Measurements from ENCODE around the gene LYST.

LYST gene

DNA sequence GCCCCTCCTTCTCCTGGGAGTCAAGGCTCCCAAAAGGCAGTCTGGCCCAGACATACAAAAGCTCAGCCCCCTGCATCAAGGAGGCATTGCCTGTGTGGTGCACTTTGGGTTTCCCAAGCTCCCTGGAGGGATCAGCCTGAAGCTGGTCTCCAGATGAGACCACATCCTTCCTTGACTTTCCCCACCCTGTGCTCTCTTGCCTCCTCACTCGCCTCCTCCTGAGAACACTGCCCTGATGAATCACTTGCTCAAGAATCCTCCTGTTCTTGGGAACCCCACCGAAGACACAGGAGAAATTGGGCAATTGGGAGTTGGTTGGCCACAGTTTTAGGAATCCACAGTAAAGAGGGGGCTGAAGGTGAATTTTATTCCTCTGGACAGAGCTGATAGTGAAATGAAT, 34.8 kb upstream of the LYST start:
- TF ChIP-seq, protein P1, sequence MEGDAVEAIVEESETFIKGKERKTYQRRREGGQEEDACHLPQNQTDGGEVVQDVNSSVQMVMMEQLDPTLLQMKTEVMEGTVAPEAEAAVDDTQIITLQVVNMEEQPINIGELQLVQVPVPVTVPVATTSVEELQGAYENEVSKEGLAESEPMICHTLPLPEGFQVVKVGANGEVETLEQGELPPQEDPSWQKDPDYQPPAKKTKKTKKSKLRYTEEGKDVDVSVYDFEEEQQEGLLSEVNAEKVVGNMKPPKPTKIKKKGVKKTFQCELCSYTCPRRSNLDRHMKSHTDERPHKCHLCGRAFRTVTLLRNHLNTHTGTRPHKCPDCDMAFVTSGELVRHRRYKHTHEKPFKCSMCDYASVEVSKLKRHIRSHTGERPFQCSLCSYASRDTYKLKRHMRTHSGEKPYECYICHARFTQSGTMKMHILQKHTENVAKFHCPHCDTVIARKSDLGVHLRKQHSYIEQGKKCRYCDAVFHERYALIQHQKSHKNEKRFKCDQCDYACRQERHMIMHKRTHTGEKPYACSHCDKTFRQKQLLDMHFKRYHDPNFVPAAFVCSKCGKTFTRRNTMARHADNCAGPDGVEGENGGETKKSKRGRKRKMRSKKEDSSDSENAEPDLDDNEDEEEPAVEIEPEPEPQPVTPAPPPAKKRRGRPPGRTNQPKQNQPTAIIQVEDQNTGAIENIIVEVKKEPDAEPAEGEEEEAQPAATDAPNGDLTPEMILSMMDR (IDR thresholded peaks at IDR 0.05; ENCODE audit: control insufficient read depth, insufficient read depth, low read depth, low read length, missing control alignments): no peak
- H3K4me3 ChIP-seq (ENCODE audit: control insufficient read depth, low read depth, low read length): no peak overlapping the region
- no peak for DNase-seq (ENCODE audit: low read depth)

DNA sequence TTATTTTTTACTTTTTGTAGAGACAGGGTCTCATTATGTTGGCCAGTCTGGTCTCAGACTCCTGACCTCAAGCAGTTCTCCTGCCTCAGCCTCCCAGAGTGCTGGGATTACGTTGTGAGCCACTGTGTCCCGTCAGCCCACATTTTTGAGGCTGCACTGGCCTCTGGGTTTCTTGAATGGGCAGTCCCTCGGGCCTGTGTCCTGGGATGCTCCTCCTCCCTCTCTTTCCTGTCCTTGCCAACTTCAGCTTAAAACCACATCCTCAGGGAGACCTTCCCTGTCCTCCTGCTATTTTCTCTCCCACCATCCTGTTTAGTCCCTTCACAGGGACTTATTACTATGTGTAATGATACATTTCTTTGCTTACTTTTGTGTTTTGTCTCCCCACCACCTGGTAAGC, 31.4 kb upstream of the LYST start:
- no peak for DNase-seq (ENCODE audit: low read depth)
- H3K4me3 ChIP-seq (ENCODE audit: control insufficient read depth, low read depth, low read length): no peak overlapping the region
- TF ChIP-seq, protein P1 (IDR thresholded peaks at IDR 0.05; ENCODE audit: control insufficient read depth, insufficient read depth, low read depth, low read length, missing control alignments): no peak

DNA sequence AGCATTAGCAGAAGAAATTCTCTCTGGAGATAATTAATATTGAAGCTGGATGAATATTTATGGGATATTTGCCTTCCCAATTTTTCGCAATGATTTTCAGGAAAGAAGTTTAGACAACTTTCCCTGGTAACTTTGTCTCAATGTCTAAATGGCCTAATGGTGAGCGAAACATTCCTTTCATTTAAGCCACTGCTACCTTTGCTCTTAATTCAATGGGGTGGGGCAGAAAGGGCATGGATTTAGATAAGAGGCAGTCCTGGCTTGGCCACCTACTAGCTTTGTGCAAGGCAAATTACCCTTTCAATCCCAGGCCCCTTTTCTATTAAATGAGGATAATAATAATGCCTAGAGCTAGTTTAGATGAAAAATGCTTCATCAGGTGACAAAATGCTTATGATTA, 27.1 kb upstream of the LYST start:
- no peak overlapping the region for H3K4me3 ChIP-seq (ENCODE audit: control insufficient read depth, low read depth, low read length)
- TF ChIP-seq, protein P1 (IDR thresholded peaks at IDR 0.05; ENCODE audit: control insufficient read depth, insufficient read depth, low read depth, low read length, missing control alignments): no peak
- no peak for DNase-seq (ENCODE audit: low read depth)

DNA sequence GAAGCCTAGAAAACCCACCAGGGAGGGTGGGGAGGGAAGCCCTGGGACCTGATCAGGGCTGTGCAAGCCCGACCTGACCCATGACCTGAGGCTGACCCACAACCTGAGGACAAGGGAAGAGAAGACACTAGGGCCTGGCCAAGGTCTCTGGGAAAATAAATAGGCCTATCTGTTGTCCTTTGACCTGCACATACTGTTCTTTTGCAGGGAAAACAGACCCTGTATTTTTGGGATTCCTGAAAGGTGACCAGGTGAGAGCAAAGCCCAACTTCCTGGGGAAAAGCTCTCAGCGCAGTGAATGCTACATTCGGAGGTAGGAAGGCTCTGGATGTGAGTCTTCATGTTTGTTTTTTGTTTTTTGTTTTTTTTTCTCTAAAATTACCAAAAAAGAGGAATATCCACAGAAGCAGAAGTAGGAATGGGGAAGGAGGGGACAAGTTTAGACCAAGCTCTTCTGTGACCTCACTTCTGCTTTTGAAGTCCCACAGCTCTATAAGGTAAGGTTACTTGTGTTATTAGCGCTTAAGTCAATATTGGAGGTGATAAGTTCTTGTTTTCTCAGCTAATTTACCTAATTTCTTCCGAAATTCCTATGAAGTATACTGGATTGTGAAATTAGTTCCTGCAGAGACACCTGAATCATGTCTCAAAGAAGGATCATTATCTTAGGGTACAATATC, 26.2 kb upstream of the LYST start:
- TF ChIP-seq, protein P1 (IDR thresholded peaks at IDR 0.05; ENCODE audit: control insufficient read depth, insufficient read depth, low read depth, low read length, missing control alignments): no peak
- no peak for DNase-seq (ENCODE audit: low read depth)
- no peak overlapping the region for H3K4me3 ChIP-seq (ENCODE audit: control insufficient read depth, low read depth, low read length)

DNA sequence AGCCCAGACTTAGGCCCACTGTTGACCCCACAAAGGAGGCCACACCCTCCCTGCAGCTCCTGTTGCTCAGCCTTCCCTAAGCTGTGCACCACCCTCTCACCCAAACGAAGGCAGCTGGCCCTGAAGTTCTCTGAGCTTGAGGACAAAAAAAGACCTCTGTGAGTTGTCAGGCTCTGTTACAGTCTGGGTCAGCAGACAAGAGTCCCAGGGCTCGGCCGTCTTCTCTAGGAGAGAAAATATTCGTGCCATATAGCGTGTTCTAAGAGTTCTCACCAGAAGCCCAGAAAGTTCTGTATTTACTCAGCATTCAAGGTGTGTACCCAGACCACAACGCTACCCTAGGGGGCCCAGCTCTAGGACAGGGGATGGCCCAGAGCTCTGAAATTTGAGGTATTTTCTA, 25.5 kb upstream of the LYST start:
- no peak overlapping the region for H3K4me3 ChIP-seq (ENCODE audit: control insufficient read depth, low read depth, low read length)
- TF ChIP-seq, protein P1 (IDR thresholded peaks at IDR 0.05; ENCODE audit: control insufficient read depth, insufficient read depth, low read depth, low read length, missing control alignments): no peak
- no peak for DNase-seq (ENCODE audit: low read depth)

DNA sequence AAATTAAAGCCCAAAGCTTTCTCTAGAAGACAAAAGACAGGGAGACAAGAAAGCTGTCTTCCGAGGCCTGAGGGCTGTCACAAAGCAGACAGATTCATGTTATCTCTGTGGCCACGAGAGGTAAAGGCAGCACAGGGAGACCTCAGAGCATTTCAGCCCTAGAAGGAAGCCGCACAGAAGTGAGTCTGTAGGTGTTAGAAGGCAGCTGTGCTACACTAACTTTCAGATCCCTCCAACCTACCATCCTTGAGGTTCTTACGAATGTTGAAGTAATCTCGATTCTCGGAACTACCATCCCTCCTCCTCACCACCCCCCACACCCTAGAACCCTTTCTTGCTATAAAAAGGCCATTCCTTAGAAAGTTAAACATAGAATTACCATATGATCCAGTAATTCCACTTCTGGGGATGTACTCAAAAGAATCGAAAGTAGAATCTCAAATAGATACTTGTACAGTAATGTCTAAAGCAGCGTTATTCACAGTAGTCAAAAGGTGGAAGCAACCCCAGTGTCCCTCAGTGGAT, 21.5 kb upstream of the LYST start:
- DNase-seq (ENCODE audit: low read depth): no peak
- H3K4me3 ChIP-seq (ENCODE audit: control insufficient read depth, low read depth, low read length): no peak overlapping the region
- TF ChIP-seq, protein P1 (IDR thresholded peaks at IDR 0.05; ENCODE audit: control insufficient read depth, insufficient read depth, low read depth, low read length, missing control alignments): no peak
